HPDE6-E6E7 (cell line): ENCODE results near the gene CCDC34.

Experiments used
- DNase-seq: peaks from one replicate; pipeline ENCODE4 v3.0.0; 2011; ENCODE audit warnings: missing footprints; ENCODE audit errors: extremely low spot score

Gene CCDC34

GRCh38 chr11:27291954-27292636 lies 70.9 kb downstream of the CCDC34 start:
- no peak for DNase-seq

DNA sequence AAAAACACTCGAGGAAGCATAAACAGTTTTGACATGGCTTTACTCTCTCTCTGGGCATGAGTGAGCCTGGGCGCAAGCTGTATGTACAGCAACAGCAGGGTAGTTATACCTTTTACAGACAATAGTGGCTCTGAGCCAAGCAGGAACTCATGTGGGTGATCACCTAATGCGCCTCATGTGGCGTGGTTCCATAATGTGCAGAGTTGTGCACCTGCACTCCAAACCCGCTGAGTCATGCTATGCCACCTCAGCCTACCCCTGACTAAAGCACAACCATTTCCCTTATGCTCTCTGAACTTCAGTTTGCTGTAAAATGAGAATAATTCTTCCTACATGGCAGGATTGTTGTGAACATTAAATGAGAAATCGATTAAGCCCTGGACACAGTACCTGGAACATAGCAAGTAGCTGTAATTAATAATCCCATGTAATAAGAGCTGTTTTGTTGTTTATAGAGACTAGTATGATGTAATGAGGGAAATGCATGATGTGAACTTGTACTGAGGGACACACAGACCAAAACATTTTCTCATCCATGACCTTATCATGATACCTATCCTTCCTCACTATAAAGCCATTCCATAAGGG lies 71.6 kb downstream of the CCDC34 start:
- no peak for DNase-seq

GRCh38 chr11:27290261-27291050 lies 72.6 kb downstream of the CCDC34 start:
- no peak for DNase-seq
